K562 (cell line): ENCODE data around the gene RNGTT. TPM values are rescaled to one million over a fixed set of nuclear protein-coding genes. Genes with fewer than 3 reads are reported as not detected.

ENCODE experiments used
- C11orf30 ChIP-seq: fragments of 450-650 bp; IDR thresholded peaks from 2 replicates; pipeline ENCODE4 v1.6.1; 2016; ENCODE audit warnings: low read depth, mild to moderate bottlenecking
- GATA2 ChIP-seq: sonication (generic); formaldehyde crosslinking; IDR thresholded peaks from 2 replicates; pipeline ENCODE4 v1.4.0; 2020; ENCODE audit warnings: mild to moderate bottlenecking, missing genetic modification reagents
- ILK ChIP-seq: fragments of 450-650 bp; IDR thresholded peaks from 2 replicates; pipeline ENCODE4 v1.6.1; 2016; ENCODE audit warnings: missing genetic modification characterization, low read depth, mild to moderate bottlenecking, missing compliant biosample characterization, moderate library complexity, borderline replicate concordance
- JUND ChIP-seq, 2 experiments: IDR thresholded peaks; 2 replicates in 1 of 2; 3 replicates in 1 of 2; pipeline ENCODE4 v1.6.1; 2011; ENCODE audit warnings: borderline replicate concordance in 2 of 2, low read depth in 2 of 2, low read length in 2 of 2, improper control_type of control experiment in 1 of 2, missing biosample characterization in 1 of 2, missing genetic modification characterization in 1 of 2, missing genetic modification reagents in 1 of 2
- KDM2B ChIP-seq: fragments of 250-450 bp; sonication (Bioruptor Pico); IDR thresholded peaks from 2 replicates; pipeline ENCODE4 v1.8.0; 2021; ENCODE audit warnings: mild to moderate bottlenecking, moderate library complexity
- MEF2A ChIP-seq: IDR thresholded peaks from 2 replicates; pipeline ENCODE4 v1.6.1; 2011; ENCODE audit warnings: low read depth, mild to moderate bottlenecking, low read length, moderate library complexity; ENCODE audit not compliant: control insufficient read depth
- NCOR1 ChIP-seq: fragments of 450-650 bp; IDR thresholded peaks from 2 replicates; pipeline ENCODE4 v1.6.1; 2016; ENCODE audit warnings: mild to moderate bottlenecking, moderate library complexity
- NFE2L1 ChIP-seq: fragments of 450-650 bp; IDR thresholded peaks from 2 replicates; pipeline ENCODE4 v1.6.1; 2016; ENCODE audit warnings: missing genetic modification characterization, low read depth, mild to moderate bottlenecking, missing compliant biosample characterization, moderate library complexity, borderline replicate concordance
- POLR2AphosphoS2 ChIP-seq: IDR thresholded peaks from 2 replicates; pipeline ENCODE4 v1.6.1; 2012; ENCODE audit warnings: low read length, improper control_type of control experiment
- RFX1 ChIP-seq: fragments of 450-650 bp; IDR thresholded peaks from 2 replicates; pipeline ENCODE4 v1.6.1; 2016; ENCODE audit warnings: mild to moderate bottlenecking, moderate library complexity
- ZFX ChIP-seq: sonication (generic); formaldehyde crosslinking; IDR thresholded peaks from 2 replicates; pipeline ENCODE4 v1.8.0; 2022; ENCODE audit warnings: mild to moderate bottlenecking, missing genetic modification reagents, moderate library complexity
- ZKSCAN1 ChIP-seq: fragments of 150-350 bp; IDR thresholded peaks from 2 replicates; pipeline ENCODE4 v1.6.1; 2016; ENCODE audit warnings: low read depth, low read length
- ZNF282 ChIP-seq: sonication (generic); formaldehyde crosslinking; IDR thresholded peaks from 2 replicates; pipeline ENCODE4 v1.8.1; 2023; ENCODE audit warnings: missing genetic modification reagents
- ZNF316 ChIP-seq: fragments of 450-650 bp; IDR thresholded peaks from 2 replicates; pipeline ENCODE4 v1.6.1; 2016
- polyA plus RNA-seq, 8 experiments: library from polyadenylated mRNA; depleted of rRNA in 4 of 8; stranded (reverse) in 5 of 8; unstranded in 3 of 8; fragments of >200 nt; fragmentation: Nextera tagmentation in 2 of 8; fragmentation: Illumina TruSeq in 1 of 8; extraction: Ambion mirVana in 2 of 8; extraction: Trizol in 1 of 8; gene quantifications; 2 replicates each; pipeline versions ENCODE4 v1.2.1 to v1.2.3, GENCODE V29; 2011 to 2014; ENCODE audit warnings: inconsistent platforms in 1 of 8, missing spikeins in 1 of 8
- total RNA-seq, 7 experiments: library from RNA; depleted of rRNA in 6 of 7; stranded (reverse); fragments of >200 nt in 6 of 7; fragmentation: Illumina TruSeq in 2 of 7; extraction: Trizol in 2 of 7; gene quantifications; 2 replicates each; pipeline versions ENCODE4 v1.2.1 to v1.2.3, GENCODE V29; 2011 to 2021; ENCODE audit warnings: low replicate concordance in 1 of 7
- TF ChIP-seq, protein P1 (sequence below): fragments of 250-450 bp; sonication (Bioruptor Pico); IDR thresholded peaks from 2 replicates; pipeline ENCODE4 v1.8.0; 2022; ENCODE audit warnings: moderate library complexity, mild to moderate bottlenecking, inconsistent platforms

Gene RNGTT
- total and polyA plus RNA-seq, 9 of the 15 experiments (the other 6 are each of a cell fraction or from before 2014, with no cell fraction given) = 6.1 to 31.7 (median 19.5) TPM

DNA sequence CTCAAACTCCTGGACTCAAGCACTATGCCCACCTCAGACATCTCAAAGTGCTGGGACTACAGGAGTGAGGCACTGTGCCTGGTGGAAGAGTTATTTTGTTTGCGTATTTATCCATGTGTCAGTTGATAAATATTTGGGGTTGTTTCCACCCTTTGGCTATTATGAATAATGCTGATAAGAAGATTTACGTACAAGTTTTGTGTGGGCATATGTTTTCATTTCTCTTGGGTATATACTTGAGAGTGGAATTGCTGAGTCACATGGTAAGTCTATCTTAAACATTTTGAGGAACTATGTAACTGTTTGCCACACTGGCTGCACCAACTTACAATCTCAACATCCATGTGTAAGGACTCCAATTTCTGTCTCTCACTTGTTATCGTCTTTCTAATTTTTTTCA, 200.3 kb downstream of the RNGTT start (continued):
- TF ChIP-seq, protein P1, sequence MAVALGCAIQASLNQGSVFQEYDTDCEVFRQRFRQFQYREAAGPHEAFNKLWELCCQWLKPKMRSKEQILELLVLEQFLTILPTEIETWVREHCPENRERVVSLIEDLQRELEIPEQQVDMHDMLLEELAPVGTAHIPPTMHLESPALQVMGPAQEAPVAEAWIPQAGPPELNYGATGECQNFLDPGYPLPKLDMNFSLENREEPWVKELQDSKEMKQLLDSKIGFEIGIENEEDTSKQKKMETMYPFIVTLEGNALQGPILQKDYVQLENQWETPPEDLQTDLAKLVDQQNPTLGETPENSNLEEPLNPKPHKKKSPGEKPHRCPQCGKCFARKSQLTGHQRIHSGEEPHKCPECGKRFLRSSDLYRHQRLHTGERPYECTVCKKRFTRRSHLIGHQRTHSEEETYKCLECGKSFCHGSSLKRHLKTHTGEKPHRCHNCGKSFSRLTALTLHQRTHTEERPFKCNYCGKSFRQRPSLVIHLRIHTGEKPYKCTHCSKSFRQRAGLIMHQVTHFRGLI (CRISPR knock-in tag) = no peak
- peak; percentile 89 for TF ChIP-seq ZNF316
- no peak for TF ChIP-seq ILK (tag)
- peak; percentile 80 for TF ChIP-seq C11orf30
- TF ChIP-seq ZKSCAN1 = no peak
- no peak for TF ChIP-seq RFX1
- no peak for TF ChIP-seq ZFX (CRISPR knock-in tag)
- TF ChIP-seq NFE2L1 (tag) = peak; percentile 50; the same call in 1 of the 2 replicates
- no peak for TF ChIP-seq GATA2 (CRISPR knock-in tag)
- TF ChIP-seq KDM2B = no peak
- TF ChIP-seq ZNF282 = no peak
- TF ChIP-seq MEF2A = no peak
- no peak for TF ChIP-seq NCOR1
- TF ChIP-seq POLR2AphosphoS2 = no peak
- TF ChIP-seq JUND (IDR thresholded peaks at IDR 0.05; ENCODE audit: borderline replicate concordance, low read depth, low read length) = no peak
- no peak for TF ChIP-seq JUND (tag; IDR thresholded peaks at IDR 0.05; ENCODE audit: borderline replicate concordance, low read depth, low read length)
